NCI-H2107 treated with DMSO at 0.1 percent for 48 hours (cell line): ENCODE data around the gene PIK3C2G.

Source experiments
- DNase-seq: peaks from one replicate; lab custom pipeline; 2025; ENCODE audit not compliant: unreplicated experiment; lab: John Stamatoyannopoulos, UW

Gene PIK3C2G

DNA sequence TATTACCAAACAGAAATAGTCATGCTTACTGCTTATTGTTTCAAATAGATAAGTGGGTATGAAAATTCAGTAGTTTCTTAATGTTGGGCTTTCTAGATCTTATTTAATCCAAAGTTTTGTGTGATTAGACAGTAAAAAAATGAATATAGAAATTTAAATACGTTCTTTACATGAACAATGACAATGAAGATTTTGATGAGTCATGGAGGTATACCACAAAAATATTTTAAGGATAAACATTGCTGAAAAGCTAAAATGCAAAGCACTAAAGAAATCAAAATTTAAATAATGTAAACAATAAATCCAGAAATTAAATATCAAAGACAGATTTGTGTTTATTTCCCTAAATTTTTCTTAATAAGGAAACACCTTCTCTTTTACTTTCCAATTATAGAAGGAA lies 78.3 kb downstream of the PIK3C2G start:
- no peak for DNase-seq

DNA sequence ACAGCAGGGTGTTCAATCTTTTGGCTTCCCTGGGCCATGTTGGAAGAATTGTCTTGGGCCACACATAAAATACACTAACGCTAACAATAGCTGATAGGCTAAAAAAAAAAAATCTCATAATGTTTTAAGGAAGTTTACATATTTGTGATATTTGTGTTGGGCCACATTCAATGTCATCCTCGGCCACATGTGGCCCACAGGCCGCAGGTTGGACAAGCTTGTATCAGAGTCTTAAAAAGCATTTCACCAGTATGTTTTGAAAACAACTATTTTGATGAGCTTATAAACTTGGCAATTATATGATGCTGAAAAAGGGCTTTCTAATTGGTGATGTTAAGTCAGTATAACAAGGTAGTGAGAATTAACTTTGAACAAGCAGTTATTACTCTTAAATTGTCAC lies 78.9 kb downstream of the PIK3C2G start:
- no peak for DNase-seq

DNA sequence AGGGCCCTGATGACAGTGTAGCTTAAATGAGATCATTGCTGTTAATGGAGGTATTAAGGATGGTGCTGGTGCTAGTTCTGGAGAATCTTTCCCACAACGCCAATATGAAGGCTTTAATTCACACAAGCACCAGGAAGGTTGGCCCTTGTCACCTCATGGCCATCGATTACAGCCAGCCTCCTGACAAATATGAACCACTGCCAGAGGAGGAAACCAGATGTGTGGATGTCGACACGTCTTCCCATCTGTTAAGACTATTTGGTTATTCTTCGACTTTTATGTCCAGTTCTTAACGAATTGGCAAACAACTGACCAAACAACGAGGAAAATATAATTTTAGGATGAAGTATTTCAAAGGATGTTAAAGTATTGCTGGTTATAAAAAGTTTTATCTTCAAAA lies 79.5 kb downstream of the PIK3C2G start:
- DNase-seq, result no peak

- no peak for DNase-seq
Measured at GRCh38 chr12:18343708-18344107, 82.4 kb downstream of the PIK3C2G start.

- no peak for DNase-seq
Measured at GRCh38 chr12:18345021-18345735, 83.9 kb downstream of the PIK3C2G start.

- DNase-seq, result no peak
Measured at GRCh38 chr12:18352312-18352711, 91.0 kb downstream of the PIK3C2G start.

GRCh38 chr12:18355429-18355828 lies 94.1 kb downstream of the PIK3C2G start:
- no peak for DNase-seq

DNA sequence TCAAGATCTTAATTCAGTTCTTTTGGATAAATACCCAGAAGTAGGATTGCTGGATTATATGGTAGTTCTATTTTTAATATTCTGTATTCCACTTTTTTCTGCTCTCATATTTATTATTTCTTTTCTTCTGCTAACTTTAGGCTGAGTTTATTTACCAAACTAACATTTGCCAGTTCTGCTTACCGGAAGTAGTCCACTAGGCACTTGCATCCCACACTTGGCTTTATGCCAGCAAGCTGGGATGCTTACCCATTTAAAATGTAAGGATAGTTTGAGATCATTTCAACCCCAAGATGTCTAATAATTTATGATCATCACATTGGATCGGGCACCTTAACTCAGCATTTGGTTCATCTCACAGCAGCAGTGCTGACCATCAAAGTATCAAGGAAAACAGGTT lies 96.8 kb downstream of the PIK3C2G start:
- no peak for DNase-seq

DNA sequence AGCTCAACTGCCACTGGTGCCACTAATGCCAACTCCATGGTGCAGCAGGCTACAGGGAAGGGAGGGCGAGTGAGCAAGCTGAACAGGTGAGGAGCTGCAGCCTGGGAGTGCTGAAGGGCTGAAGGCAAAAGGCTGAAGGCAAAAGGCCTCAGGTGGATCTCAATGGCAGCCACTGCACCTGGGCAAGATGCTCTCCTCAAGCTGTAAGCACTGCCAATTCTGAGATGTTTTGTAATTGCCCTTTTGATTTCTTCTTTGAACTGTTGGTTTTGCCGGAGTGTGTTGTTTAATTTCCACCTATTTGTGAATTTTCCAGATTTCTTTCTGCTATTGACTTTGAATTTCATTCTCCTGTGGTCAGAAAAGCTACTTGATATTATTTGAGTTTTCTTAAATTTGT lies 97.6 kb downstream of the PIK3C2G start:
- no peak for DNase-seq

- no peak for DNase-seq
Measured at GRCh38 chr12:18361433-18361832, 100.1 kb downstream of the PIK3C2G start.

DNA sequence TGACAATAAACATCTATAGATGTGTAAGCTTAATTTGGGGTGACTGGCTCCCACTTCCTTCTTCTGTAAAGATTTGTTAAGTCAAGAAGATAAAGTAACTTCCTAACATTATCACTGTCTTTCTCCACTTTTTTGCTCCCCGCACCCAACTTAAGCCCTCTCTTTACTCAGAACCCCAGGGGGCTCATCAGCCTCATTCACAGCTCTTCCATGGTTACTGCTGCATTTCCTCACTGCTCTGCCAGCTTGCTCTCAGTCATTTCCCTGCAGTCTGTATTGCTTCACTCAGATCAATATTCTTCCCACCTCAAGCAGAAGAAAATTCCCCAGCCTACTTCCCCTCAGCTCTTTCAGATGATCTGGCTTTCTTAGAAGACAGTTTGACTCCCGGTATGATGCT lies 102.0 kb downstream of the PIK3C2G start:
- no peak for DNase-seq

GRCh38 chr12:18368594-18368993 lies 107.3 kb downstream of the PIK3C2G start:
- DNase-seq, result no peak

DNA sequence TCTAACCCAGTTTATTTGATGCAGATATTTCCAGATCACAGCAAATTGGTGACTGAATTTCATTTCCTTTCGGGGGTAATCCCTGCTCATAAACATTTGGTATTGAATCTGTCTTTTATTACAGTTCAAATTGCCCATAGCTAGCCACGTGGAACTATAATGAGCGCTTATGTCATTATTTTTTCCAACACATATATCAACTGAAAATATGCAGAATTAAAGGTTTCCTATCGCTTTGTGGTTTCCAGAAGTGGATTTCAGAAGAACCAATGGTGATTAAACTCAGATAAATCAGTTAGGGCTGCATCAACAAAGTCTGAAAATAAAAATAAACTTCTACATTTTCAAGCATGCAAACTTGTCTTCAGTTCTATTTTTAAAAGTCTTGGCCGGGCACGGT lies 111.9 kb downstream of the PIK3C2G start:
- no peak for DNase-seq

GRCh38 chr12:18375131-18375530 lies 113.8 kb downstream of the PIK3C2G start:
- DNase-seq, result no peak

- DNase-seq, result no peak
Measured at GRCh38 chr12:18375583-18375982, 114.3 kb downstream of the PIK3C2G start.

DNA sequence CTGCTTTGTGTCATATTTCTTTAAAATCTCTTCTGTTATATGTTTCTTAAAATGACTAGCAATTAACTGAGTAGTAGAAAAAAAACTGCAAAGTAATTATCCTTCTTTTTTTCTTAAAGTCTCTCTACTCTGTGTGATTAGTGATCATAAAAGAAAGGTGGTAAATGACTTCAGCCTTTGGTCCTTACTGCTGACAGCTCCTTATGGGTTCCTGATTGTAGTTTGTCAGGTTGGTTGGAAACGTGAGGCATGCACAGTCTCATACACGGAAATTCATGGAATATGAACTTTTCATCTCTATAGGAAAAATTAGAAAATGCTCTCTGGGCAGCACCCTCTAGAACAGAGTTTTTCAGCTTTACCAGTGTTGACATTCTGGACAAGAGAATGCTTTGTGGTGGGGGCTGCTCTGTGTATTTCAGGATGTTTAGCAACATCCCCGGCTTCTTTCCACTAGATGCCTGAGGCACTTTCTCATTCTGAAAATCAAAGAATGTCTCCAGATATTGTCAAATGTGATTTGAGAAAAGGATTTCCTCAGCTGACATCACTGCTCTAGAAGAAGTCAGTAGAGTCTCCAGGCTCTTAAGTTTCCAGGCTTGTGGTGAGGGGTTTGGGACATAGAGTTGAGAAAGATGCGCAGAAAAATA lies 121.0 kb downstream of the PIK3C2G start:
- DNase-seq, result no peak

- DNase-seq, result no peak
Measured at GRCh38 chr12:18383203-18383602, 121.9 kb downstream of the PIK3C2G start.

DNA sequence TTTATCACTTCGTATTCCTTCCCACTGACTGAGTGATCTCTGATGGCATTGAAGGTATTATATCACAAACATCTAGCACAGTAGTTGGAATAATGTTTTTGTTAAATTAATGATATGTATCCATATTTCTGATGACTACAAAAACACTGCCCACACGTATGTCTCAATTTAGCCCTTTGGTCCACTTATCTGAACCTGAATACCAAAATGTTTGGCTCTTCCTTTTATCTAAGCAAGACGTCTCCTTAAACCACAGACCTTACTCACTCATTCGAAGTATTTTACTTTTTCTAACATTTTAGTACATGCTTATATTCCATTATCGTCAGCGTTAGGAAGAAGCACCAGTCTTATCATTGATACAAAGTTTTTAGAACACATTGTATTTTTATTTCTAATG lies 126.4 kb downstream of the PIK3C2G start:
- no peak for DNase-seq

DNA sequence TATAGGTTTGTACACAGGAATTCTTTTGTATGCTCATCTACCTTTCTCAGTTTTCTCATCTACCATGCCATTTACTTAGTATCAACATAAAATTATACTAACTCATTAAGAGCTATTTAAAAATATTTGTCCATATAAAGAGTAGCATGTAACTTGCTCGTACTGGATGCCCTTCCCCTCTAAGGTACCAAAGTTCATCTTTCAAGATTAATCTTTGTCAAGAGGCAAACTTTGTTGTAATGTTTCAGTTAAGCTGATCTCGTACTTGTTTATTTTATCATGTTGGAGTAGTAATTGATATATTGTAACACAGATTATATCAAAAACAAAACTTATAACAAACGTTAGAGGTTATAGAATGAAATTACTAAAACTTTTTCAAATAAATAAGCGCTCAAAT lies 128.5 kb downstream of the PIK3C2G start:
- no peak for DNase-seq

- DNase-seq, result no peak
Measured at GRCh38 chr12:18391151-18391550, 129.8 kb downstream of the PIK3C2G start.

DNA sequence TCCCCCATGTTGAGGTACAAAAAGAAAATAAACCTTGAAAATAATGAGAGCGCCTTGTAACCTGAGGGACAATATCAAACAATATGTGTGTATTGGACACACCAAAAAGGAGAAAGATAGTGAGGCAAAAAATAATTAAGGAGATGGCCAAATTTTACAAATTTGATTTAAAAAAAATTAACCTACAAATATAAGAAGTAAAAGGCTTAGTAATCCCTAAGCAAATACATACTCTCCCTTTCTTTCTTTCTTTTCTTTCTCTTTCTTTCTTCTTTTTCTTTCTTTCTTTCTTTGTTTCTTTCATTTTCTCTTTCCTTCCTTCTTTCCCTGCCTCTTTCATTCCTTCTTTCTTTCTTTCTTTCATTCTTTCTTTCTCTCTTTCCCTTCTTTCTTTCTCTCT lies 133.4 kb downstream of the PIK3C2G start:
- DNase-seq, result no peak

DNA sequence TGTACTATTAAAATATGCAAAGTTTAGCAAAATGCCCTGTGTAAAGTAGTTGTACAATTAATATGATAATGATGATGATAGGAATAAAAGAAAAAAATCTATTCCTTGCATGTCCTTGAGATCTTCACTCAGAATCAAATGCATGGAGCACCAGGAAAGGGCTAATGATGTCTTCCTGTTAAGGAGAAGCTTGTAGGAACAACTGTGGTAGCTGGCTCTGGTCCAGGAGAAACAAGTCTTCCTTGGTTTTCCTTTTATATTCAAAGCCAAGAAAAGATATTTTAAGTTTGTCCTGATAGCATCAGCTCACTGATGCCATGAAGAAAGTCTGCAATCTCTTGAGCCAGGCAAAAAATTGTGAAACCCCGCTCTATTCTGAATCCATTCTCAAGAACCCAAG lies 138.9 kb downstream of the PIK3C2G start:
- no peak for DNase-seq
